Measurements from ENCODE around the gene CR1. TPM values are rescaled to one million over a fixed set of nuclear protein-coding genes. Genes with fewer than 3 reads are reported as not detected.
"Not testable (repeated sequence)": the region's sequence is repeated elsewhere in the genome, so short reads cannot be mapped to it uniquely, and the experiment has no call there.

CR1 gene
- total RNA-seq, 2 donors from 2014 or later = 0.33 to 1.3 TPM

- H3K4me1 ChIP-seq = no peaks in the 10 kb centered on the region
- DNase-seq (no peak), ATAC-seq (no peak)
- H3K27ac ChIP-seq = no peak overlapping the region
- H3K27me3 ChIP-seq = no peaks in the 10 kb centered on the region
- H3K4me3 ChIP-seq = no peak overlapping the region
- H3K36me3 ChIP-seq (replicated peaks in 1 of 2; ENCODE audit: insufficient read depth in 1 of 2, low read depth in 2 of 2) = no peaks in the 10 kb centered on the region
- no peaks in the 10 kb centered on the region for H3K9me3 ChIP-seq
- TF ChIP-seq CTCF (IDR thresholded peaks at IDR 0.05) = no peak
- TF ChIP-seq POLR2A (IDR thresholded peaks at IDR 0.05) = no peak
- intact Hi-C loops (cut with DNase I) = no loop called here
- 67 to 80% methylated on average over 23 of the region's 23 CpGs for WGBS, 2 donors
These were observed 23.8 kb downstream of the CR1 start for GRCh38 chr1:207519505-207520399.

- H3K4me1 ChIP-seq; H3K27ac ChIP-seq; H3K4me3 ChIP-seq; H3K9me3 ChIP-seq; ATAC-seq; H3K27me3 ChIP-seq; H3K36me3 ChIP-seq (replicated peaks in 1 of 2; ENCODE audit: insufficient read depth in 1 of 2, low read depth in 2 of 2); DNase-seq; intact Hi-C loops (cut with DNase I): not testable (repeated sequence)
- WGBS, 2 donors = 79 to 80% methylated on average over 10 of the region's 10 CpGs
These were observed 24.7 kb downstream of the CR1 start for GRCh38 chr1:207520400-207521345.

- intact Hi-C loops (cut with DNase I); H3K27ac ChIP-seq; DNase-seq; H3K4me1 ChIP-seq; H3K4me3 ChIP-seq; H3K36me3 ChIP-seq (replicated peaks in 1 of 2; ENCODE audit: insufficient read depth in 1 of 2, low read depth in 2 of 2); H3K9me3 ChIP-seq; H3K27me3 ChIP-seq; ATAC-seq: not testable (repeated sequence)
- WGBS, 2 donors = 53 to 56% methylated on average over 2 to 3 of the region's 3 CpGs
These were observed 29.3 kb downstream of the CR1 start for GRCh38 chr1:207525239-207525638.

- H3K4me3 ChIP-seq; H3K4me1 ChIP-seq; H3K9me3 ChIP-seq; ATAC-seq; H3K36me3 ChIP-seq (replicated peaks in 1 of 2; ENCODE audit: insufficient read depth in 1 of 2, low read depth in 2 of 2); intact Hi-C loops (cut with DNase I); H3K27me3 ChIP-seq; DNase-seq; H3K27ac ChIP-seq: not testable (repeated sequence)
- WGBS, 2 donors = no CpG with 5 or more reads among the region's 1 CpG
These were observed 32.4 kb downstream of the CR1 start for GRCh38 chr1:207528401-207528800.

GRCh38 chr1:207536263-207536662, 40.3 kb downstream of the CR1 start:
- H3K27ac ChIP-seq; H3K36me3 ChIP-seq (replicated peaks in 1 of 2; ENCODE audit: insufficient read depth in 1 of 2, low read depth in 2 of 2); ATAC-seq; H3K9me3 ChIP-seq; H3K4me3 ChIP-seq; H3K27me3 ChIP-seq; DNase-seq; H3K4me1 ChIP-seq; intact Hi-C loops (cut with DNase I): not testable (repeated sequence)
- WGBS, 2 donors = no CpG with 5 or more reads among the region's 5 CpGs

- intact Hi-C loops (cut with DNase I); H3K4me3 ChIP-seq; H3K36me3 ChIP-seq (replicated peaks in 1 of 2; ENCODE audit: insufficient read depth in 1 of 2, low read depth in 2 of 2); ATAC-seq; H3K27ac ChIP-seq; DNase-seq; H3K4me1 ChIP-seq; H3K27me3 ChIP-seq; H3K9me3 ChIP-seq: not testable (repeated sequence)
- WGBS, 2 donors = no CpG with 5 or more reads among the region's 5 CpGs
These were observed 50.9 kb downstream of the CR1 start for GRCh38 chr1:207546677-207547357.

GRCh38 chr1:207554823-207555222, 58.9 kb downstream of the CR1 start:
- intact Hi-C loops (cut with DNase I); H3K27ac ChIP-seq; ATAC-seq; H3K27me3 ChIP-seq; H3K4me3 ChIP-seq; H3K9me3 ChIP-seq; H3K4me1 ChIP-seq; DNase-seq; H3K36me3 ChIP-seq (replicated peaks in 1 of 2; ENCODE audit: insufficient read depth in 1 of 2, low read depth in 2 of 2): not testable (repeated sequence)
- WGBS, 2 donors = no CpG with 5 or more reads among the region's 5 CpGs

All from body of pancreas (tissue), 4 donors.